ENCODE measurements around the gene CDIP1.

CDIP1 gene

GRCh38 chr16:4505356-4506147 lies 33.0 kb downstream of the CDIP1 start:
- H3K4me3 ChIP-seq (ENCODE audit: low read length), result no peak overlapping the region
- DNase-seq (ENCODE audit: low read depth), result no peak
- no peak for TF ChIP-seq CTCF (conservative IDR thresholded peaks at IDR 0.05; ENCODE audit: low read depth, low read length)

GRCh38 chr16:4501071-4501478 lies 37.5 kb downstream of the CDIP1 start:
- no peak for TF ChIP-seq CTCF (conservative IDR thresholded peaks at IDR 0.05; ENCODE audit: low read depth, low read length)
- no peak overlapping the region for H3K4me3 ChIP-seq (ENCODE audit: low read length)
- no peak for DNase-seq (ENCODE audit: low read depth)

GRCh38 chr16:4500272-4500671 lies 38.3 kb downstream of the CDIP1 start:
- H3K4me3 ChIP-seq (ENCODE audit: low read length), result no peak overlapping the region
- no peak for DNase-seq (ENCODE audit: low read depth)
- TF ChIP-seq CTCF (conservative IDR thresholded peaks at IDR 0.05; ENCODE audit: low read depth, low read length), result no peak

GRCh38 chr16:4499196-4499555 lies 39.4 kb downstream of the CDIP1 start:
- DNase-seq (ENCODE audit: low read depth), result no peak
- H3K4me3 ChIP-seq (ENCODE audit: low read length), result no peak overlapping the region
- no peak for TF ChIP-seq CTCF (conservative IDR thresholded peaks at IDR 0.05; ENCODE audit: low read depth, low read length)

- no peak for TF ChIP-seq CTCF (conservative IDR thresholded peaks at IDR 0.05; ENCODE audit: low read depth, low read length)
- DNase-seq (ENCODE audit: low read depth), result no peak
- no peak overlapping the region for H3K4me3 ChIP-seq (ENCODE audit: low read length)
These were observed 39.9 kb downstream of the CDIP1 start for GRCh38 chr16:4498546-4499195.

GRCh38 chr16:4496305-4496704 lies 42.3 kb downstream of the CDIP1 start:
- DNase-seq (ENCODE audit: low read depth), result peak; percentile 69
- H3K4me3 ChIP-seq (ENCODE audit: low read length), result no peak overlapping the region
- no peak for TF ChIP-seq CTCF (conservative IDR thresholded peaks at IDR 0.05; ENCODE audit: low read depth, low read length)

- no peak for DNase-seq (ENCODE audit: low read depth)
- no peak for TF ChIP-seq CTCF (conservative IDR thresholded peaks at IDR 0.05; ENCODE audit: low read depth, low read length)
- no peak overlapping the region for H3K4me3 ChIP-seq (ENCODE audit: low read length)
These were observed 42.8 kb downstream of the CDIP1 start for GRCh38 chr16:4495766-4496165.

Data from retinal pigment epithelial cell (primary cell).